ENCODE measurements around the gene RCOR1.
"Not testable (repeated sequence)": the region's sequence is repeated elsewhere in the genome, so short reads cannot be mapped to it uniquely, and the experiment has no call there.

Gene RCOR1

GRCh38 chr14:102591944-102592762 lies at the start of gene RCOR1:
RCOR1 (plus strand) TSS chr14:102592649; CDS start chr14:102592887, 238 bp downstream.
- DNase-seq, result peak; percentile 97 to 98

DNA sequence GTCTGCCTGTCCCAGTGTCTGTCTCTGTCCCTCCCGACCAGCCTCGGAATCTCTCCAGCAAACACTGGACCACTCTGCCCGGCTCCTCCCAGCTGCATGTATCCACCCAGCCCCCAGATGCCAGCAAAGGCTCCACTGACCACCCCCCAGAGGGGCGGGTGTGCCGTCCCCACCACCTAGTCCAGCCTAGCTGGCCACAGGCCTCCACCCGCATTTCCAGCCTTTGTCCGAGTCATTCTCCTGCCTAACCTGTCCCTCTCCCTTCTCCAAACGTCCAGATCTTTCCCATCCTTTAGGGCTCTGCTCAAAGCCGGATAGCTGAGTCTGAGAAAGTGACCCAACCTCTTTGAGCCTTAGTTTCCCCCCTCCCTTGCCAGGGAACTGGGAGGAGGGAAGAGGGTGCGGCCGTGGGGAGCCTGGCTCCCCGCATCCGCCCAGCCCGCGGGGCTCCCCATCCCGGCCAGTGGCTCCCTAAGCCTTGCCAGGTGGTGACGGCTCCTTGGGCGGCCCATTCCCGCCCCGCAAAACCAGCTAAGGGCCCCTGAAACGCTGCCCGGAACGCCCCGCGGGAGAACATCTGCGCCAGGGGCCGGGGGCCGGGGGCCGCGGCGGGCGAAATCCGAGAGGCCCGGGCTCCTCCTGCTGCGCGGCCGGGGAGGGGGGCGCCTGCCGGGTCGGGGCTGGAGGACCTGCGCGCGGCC lies 48.3 kb upstream of the RCOR1 start:
- DNase-seq, result no peak

DNA sequence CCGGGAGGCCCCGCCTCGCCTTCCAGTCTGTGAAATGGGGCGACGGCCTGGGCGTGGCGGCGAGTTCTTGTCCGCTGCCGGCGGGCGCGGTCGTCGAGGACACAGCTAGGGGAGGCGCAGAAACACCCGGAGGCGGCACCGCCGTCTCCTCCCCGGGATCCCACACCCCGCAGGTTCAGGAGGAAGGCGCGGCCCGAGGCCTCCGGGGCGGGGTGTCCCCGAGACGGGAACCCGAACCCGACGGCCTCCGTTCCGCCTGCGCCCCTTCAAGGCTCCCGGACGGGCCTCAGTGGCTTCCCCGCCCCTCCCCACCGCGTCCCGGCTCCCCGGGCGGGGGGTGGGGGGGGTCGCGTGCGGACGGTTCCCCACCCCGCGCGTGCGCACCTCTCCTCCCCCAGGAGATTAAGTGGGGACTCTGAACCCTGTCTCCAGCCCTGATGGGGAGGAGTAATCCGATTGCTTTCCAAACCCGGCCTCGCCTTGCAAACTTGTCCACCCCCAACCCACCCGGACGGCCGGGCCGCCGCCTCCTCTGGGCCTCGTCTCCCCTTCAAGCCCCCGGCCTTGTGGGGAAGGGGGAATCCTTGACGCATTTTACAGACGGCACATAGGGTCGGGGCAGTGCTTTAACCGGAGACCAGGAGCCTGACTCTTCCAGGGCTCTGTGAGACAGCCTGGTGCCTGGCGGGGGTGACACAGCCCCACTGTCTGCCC lies 47.5 kb upstream of the RCOR1 start:
- DNase-seq, result no peak

DNA sequence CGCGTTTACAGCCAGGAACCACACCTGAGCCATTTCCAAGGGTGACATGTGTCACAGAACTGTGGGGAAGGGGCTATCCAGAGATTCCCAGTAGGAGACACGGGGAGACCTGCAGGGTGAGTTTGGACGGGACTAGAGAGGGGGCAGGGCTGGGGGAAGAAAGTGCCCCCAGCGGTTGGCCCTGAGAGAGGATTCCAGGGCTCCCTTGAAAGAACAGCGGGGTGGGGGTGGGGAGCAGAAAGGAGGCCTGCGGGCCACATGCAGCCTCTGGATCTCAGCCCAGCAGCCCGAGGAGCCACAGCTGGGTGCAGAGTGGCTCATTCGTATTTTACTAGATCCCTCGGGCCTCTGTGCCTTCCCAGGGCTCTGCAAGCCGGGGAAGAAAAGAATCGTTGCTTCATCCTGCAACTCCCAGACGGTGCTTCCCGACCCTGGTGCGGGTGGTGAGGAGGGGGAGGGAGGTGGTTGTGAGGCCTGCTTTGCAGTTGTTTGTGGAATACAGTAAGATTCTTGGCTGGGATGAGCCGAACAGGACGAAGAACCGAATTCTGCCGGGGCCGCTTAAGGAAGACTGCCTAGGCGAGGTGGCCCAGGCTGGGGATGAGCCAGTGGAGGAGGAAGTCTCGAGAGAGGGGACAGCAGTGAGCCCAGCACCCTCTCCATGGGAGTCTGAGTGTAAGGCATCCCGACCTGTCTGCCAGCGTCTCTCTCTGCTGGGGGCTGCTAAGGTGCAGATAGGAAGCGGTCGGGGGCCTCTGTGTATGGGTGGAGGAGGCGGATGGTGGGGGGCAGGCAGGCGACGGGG lies 46.8 kb upstream of the RCOR1 start:
- no peak for DNase-seq

GRCh38 chr14:102548616-102549240 lies 43.7 kb upstream of the RCOR1 start:
- no peak for DNase-seq

DNA sequence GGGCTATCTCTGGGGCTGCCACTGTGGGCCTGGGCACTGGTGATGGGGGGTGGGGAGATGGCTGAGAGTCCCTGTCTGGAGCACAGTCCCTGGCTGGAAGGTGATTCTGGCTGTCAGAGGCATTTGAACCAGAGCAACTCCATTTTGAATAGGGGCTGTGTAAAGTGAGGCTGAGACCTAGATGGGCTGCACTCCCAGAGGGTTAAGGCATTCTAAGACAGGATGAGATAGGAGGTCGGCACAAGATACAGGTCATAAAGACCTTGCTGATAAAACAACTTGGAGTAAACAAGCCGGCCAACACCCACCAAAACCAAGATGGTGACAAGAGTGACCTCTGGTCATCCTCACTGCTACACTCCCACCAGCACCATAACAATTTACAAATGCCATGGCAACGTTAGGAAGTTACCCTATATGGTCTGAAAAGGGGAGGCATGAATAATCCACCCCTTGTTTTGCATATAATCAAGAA lies 41.5 kb upstream of the RCOR1 start:
- DNase-seq, result not testable (repeated sequence)

- DNase-seq, result no peak
Measured at GRCh38 chr14:102551995-102552705, 40.3 kb upstream of the RCOR1 start.

DNA sequence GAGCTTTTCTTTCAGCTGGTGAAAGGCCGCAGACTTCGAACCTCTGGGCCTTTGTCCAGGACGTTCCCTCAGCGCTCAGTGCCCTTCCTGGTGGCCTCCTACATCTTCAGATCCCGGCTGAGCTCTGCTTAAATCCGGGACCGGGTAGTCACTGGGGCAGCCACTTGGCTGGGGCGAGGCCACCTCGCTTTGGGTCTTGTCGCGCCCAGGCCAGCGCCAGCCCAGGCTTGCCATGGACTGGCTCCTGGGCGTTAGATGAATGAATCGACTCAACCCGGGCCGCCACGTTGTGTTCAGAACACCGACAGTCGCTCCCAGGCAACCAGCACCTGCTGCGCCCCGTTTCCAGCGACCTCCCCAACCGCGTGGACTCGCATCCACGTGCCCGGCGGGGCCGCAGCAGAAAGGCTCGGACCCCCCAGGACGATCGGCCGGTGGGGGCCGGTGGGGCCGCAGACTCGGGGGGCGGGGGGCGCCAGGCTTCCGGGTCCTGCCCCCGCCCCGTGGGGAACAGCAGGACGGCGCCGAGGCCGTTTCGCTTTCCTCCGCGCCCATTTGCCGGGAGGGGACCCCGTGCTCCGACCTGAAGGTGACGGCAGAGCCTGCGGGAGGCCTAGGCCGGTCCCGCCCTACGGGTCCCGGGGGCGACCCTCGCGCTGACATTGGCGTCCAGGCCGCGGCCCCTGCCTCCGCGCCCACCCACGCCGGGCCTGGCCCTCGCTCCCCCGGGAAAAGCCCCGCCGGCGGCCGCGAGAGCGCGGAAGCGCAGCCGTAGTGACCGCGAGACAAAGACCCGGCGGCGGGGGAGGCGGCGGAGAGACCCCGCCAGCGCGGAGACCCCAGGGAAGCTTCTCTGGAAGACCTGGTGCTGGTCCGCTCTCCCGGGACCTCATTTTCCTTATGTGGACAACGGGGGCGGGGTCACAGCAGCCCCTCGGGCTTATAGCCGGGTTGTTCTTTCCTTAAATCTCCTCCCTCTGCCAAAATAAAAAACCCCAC lies 37.3 kb upstream of the RCOR1 start:
- DNase-seq, result peak; percentile 53 to 58

DNA sequence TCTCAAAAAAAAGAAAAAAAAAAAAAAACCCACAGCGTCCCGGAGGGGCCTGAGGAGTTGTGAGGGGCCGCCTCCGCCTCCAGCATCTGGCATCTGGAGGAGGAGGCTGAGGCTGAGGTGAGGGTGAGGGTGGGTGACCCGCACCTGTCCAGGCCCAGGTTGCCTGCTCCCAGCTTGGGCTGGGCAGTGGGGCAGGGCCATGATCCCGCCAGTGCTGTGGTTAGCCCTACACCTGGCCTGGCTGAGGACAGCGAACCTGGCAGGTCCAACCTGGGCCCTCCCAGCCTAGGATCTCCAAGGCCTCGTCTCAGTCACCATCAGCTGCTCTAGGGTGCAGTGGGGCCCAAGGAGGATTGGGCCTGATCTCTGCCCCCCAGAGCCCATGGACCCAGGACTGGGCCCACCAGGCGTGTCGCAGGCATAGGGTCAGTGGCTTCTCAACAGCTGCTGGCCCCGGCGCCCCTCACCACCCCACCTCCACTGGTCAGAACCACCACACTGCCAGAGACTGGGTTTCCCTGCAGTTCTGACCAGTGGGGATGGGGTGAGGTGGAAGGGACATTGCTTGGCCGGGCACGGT lies 36.3 kb upstream of the RCOR1 start:
- DNase-seq, result no peak

GRCh38 chr14:102557434-102558226 lies 34.8 kb upstream of the RCOR1 start:
- DNase-seq, result no peak

- no peak for DNase-seq
Measured at GRCh38 chr14:102558556-102558955, 33.9 kb upstream of the RCOR1 start.

DNA sequence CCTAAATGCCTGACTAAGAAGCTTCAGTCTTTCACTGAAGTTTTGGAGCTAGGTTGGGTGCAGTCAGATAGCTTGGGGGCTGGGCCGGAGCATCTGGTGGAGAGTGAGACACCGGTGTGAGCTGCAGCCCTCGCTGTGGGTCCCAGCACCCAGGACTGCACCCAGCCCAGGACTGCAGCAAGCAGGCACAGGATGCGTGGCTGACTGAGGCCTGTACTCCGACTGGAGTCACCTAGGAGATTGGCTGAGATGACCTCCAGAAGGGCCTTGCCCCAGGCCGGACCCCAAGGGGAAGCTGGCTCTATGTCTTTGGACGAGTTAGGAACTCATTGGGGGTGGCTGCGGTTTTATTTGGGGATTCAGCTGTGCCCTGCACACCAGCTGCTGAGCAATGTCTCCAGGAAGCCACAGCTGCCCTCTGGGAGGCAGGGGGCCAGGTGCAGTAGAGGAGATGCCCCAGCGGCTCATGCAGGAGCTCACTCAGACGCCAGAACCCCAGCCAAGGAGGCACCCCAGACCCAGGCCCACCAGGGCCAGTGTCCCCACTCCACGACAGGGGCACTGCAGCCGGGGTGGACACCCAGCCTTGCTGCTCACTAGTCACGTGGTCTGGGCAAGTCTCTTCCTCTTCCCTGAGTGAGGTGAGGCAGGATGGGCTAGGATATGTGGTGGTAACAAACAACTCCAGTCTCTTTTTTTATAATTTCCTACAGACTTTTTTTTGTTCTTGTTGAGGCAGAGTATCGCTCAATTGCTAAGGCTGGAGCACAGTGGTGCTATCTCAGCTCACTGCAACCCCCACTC lies 31.8 kb upstream of the RCOR1 start:
- DNase-seq, result no peak

DNA sequence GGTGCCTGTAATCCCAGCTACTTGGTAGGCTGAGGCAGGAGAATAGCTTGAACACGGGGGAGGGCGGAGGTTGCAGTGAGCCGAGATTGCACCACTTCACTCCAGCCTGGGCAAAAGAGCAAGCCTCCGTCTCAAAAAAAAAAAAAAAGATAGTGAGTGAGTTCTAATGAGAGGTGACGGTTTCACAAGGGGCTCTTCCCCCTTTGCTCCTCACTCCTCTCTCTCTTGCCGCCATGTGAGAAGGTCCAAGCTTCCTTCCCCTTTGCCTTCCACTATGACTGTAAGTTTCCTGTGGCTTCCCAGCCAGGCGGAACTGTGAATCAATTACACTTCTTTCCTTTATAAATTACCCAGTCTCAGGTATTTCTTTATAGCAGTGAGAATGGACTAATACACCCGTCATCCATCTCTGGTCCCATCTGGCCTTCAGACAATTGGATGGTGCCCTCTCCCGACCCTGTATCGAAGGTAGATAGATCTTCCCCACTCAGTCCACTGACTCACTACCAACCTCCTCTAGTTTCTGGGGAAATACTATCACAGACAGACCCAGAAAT lies 27.0 kb upstream of the RCOR1 start:
- DNase-seq, result no peak

DNA sequence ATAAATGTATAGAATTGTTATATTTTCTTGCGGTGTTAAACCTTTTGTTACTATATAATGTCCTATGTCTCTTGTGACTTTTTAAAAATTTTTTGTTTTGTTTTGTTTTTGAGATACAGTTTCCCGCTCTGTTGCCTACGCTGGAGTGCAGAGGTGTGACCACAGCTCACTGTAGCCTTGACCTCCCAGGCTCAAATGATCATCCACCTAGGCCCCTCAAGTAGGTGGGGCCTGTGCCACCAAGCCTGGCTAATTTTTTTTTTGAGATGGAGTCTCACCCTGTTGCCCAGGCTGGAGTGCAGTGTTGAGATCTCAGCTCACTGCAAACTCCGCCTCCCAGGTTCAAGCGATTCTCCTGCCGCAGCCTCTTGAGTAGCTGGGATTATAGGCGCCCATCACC lies 26.5 kb upstream of the RCOR1 start:
- DNase-seq, result no peak

DNA sequence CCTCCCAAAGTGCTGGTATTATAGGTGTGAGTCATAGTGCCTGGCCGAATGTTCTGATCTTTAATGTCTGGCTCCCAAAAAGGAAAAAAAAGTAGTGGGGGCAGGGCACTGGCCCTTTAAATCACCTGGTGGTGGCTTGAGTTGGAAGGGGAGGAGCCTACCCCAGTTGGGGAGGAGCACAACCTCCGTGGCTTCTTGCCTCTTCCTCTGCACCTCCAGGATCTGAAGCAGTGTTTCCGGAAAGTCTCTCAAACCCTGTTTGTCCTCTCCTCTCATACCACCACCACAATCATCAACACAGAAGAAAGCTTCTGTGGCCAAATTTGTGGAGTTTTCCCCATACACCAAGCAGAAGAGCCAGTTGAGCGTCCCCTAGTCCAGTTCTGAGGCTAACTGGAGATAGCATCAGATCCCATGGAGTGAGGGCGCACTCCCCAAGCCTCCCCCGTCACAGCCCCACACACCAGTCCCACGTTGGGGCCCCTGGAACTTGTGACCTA lies 24.3 kb upstream of the RCOR1 start:
- DNase-seq, result peak; percentile 47

- no peak for DNase-seq
Measured at GRCh38 chr14:102570334-102570995, 22.0 kb upstream of the RCOR1 start.

- DNase-seq, result no peak
Measured at GRCh38 chr14:102571043-102571442, 21.4 kb upstream of the RCOR1 start.

Data from stimulated activated CD4-positive, alpha-beta T cell treated with anti-CD3 and anti-CD28 coated beads, Interleukin-4, amount 100 ng/mL, for 4 hours (primary cell).